ENCODE measurements around the gene PDILT. TPM values are rescaled to one million over a fixed set of nuclear protein-coding genes. Genes with fewer than 3 reads are reported as not detected.
"Not testable (repeated sequence)": the region's sequence is repeated elsewhere in the genome, so short reads cannot be mapped to it uniquely, and the experiment has no call there.

The PDILT gene
- total and polyA plus RNA-seq, 9 of the 15 experiments (the other 6 are each of a cell fraction or from before 2014, with no cell fraction given), result not detected

- H3K27ac ChIP-seq (ENCODE audit: extremely low read depth, low read depth, low read length); BruUV-seq (replicated peaks); H3K79me2 ChIP-seq (ENCODE audit: control insufficient read depth, insufficient read depth, low read length); FAIRE-seq; in situ Hi-C loops (cut with MboI); H3K27me3 ChIP-seq (ENCODE audit: control insufficient read depth in 2 of 2, insufficient read depth in 2 of 2, low read length in 2 of 2); H3K9me3 ChIP-seq (replicated peaks; ENCODE audit: control insufficient read depth, insufficient read depth, low read depth, low read length); CTCF ChIA-PET (ENCODE audit: low intra/inter-chr PET ratio); ATAC-seq; H3K36me3 ChIP-seq (ENCODE audit: control insufficient read depth, insufficient read depth, low read length); H2AFZ ChIP-seq (ENCODE audit: low read depth, low read length); H3K9me1 ChIP-seq (ENCODE audit: control insufficient read depth, insufficient read depth, low read length); H3K4me1 ChIP-seq (replicated peaks in 1 of 2; ENCODE audit: control insufficient read depth in 2 of 2, insufficient read depth in 2 of 2, low read length in 2 of 2); H3K9ac ChIP-seq (ENCODE audit: insufficient read depth in 1 of 2, low read depth in 2 of 2, low read length in 2 of 2); POLR2A ChIA-PET; DNase-seq (ENCODE audit: extremely low read depth in 1 of 4, low spot score in 3 of 4); intact Hi-C loops (cut with micrococcal nuclease); H4K20me1 ChIP-seq (replicated peaks; ENCODE audit: control insufficient read depth, insufficient read depth, low read length); H3K4me3 ChIP-seq; H3K4me2 ChIP-seq (ENCODE audit: insufficient read depth, low read length): not testable (repeated sequence)
- no CpG with 5 or more reads among the region's 2 CpGs for WGBS (ENCODE audit: insufficient coverage, low coverage, missing lambda C conversion rate)
Observed at GRCh38 chr16:20438950-20439349, 34.4 kb upstream of the PDILT start.

- H3K4me1 ChIP-seq (replicated peaks in 1 of 2; ENCODE audit: control insufficient read depth in 2 of 2, insufficient read depth in 2 of 2, low read length in 2 of 2), result no peaks in the 10 kb centered on the region
- no peaks in the 10 kb centered on the region for H3K9me3 ChIP-seq (replicated peaks; ENCODE audit: control insufficient read depth, insufficient read depth, low read depth, low read length)
- DNase-seq (ENCODE audit: extremely low read depth in 1 of 4, low spot score in 3 of 4) (no peak), ATAC-seq (no peak), FAIRE-seq (no peak)
- H3K4me2 ChIP-seq (ENCODE audit: insufficient read depth, low read length), result no peak overlapping the region
- no peak overlapping the region for H3K27ac ChIP-seq (ENCODE audit: extremely low read depth, low read depth, low read length)
- 1% methylated on average over 11 of the region's 11 CpGs for WGBS (ENCODE audit: insufficient coverage, low coverage, missing lambda C conversion rate)
- no peak overlapping the region for H3K9ac ChIP-seq (ENCODE audit: insufficient read depth in 1 of 2, low read depth in 2 of 2, low read length in 2 of 2)
- TF ChIP-seq SNRNP70 (optimal IDR thresholded peaks at IDR 0.05; ENCODE audit: low read depth, low read length) (no peak), TAL1 (IDR thresholded peaks at IDR 0.05) (no peak), HDGF (IDR thresholded peaks at IDR 0.05) (no peak), PPARD (CRISPR knock-in tag; IDR thresholded peaks at IDR 0.05) (no peak), TCF3 (CRISPR knock-in tag; IDR thresholded peaks at IDR 0.05) (no peak), HNRNPH1 (optimal IDR thresholded peaks at IDR 0.05; ENCODE audit: low read depth, low read length) (no peak)
- no peaks in the 10 kb centered on the region for H3K79me2 ChIP-seq (ENCODE audit: control insufficient read depth, insufficient read depth, low read length)
- intact Hi-C loops (cut with micrococcal nuclease) (no loop called here), in situ Hi-C loops (cut with MboI) (no loop called here)
- H3K36me3 ChIP-seq (ENCODE audit: control insufficient read depth, insufficient read depth, low read length), result no peaks in the 10 kb centered on the region
- H3K27me3 ChIP-seq (ENCODE audit: control insufficient read depth in 2 of 2, insufficient read depth in 2 of 2, low read length in 2 of 2), result peaks cover 0 to 2% of the 10 kb centered on the region in 2 experiments; a peak in 2 of 5 replicates
- BruUV-seq (replicated peaks), result no TSS peak
- CTCF ChIA-PET (ENCODE audit: low intra/inter-chr PET ratio), result interaction anchor here (0.7 kb wide), 1 partner anchor 524 kb away, joined by 3 read pairs; no protein-coding TSS in a partner anchor
- no peaks in the 10 kb centered on the region for H3K9me1 ChIP-seq (ENCODE audit: control insufficient read depth, insufficient read depth, low read length)
- no peaks in the 10 kb centered on the region for H4K20me1 ChIP-seq (replicated peaks; ENCODE audit: control insufficient read depth, insufficient read depth, low read length)
- POLR2A ChIA-PET, result no interaction called here
- H2AFZ ChIP-seq (ENCODE audit: low read depth, low read length), result no peak overlapping the region
- no peak overlapping the region for H3K4me3 ChIP-seq
Observed at GRCh38 chr16:20430948-20431347, 26.4 kb upstream of the PDILT start.
